H9 (cell line): ENCODE measurements around the gene AHI1. TPM values are rescaled to one million over a fixed set of nuclear protein-coding genes. Genes with fewer than 3 reads are reported as not detected.

ENCODE experiments used
- DNase-seq: peaks from one replicate; pipeline ENCODE4 v3.0.0-alpha.2; 2017
- H2AFZ ChIP-seq: one replicate; pipeline ENCODE4 v1.6.1; 2013; ENCODE audit warnings: mild to moderate bottlenecking, low read length, control low read depth, moderate library complexity
- H2AK5ac ChIP-seq: 2 replicates; pipeline ENCODE4 v1.6.1; 2013; ENCODE audit warnings: low read length, control low read depth, mixed read lengths; ENCODE audit not compliant: insufficient read length
- H2BK120ac ChIP-seq: one replicate; pipeline ENCODE4 v1.6.1; 2013; ENCODE audit warnings: low read depth, mild to moderate bottlenecking, low read length, control low read depth, inconsistent platforms; ENCODE audit not compliant: poor library complexity, severe bottlenecking
- H2BK12ac ChIP-seq: 2 replicates; pipeline ENCODE4 v1.6.1; 2013; ENCODE audit warnings: low read length, control low read depth, mixed read lengths, low read depth; ENCODE audit not compliant: insufficient read length
- H2BK15ac ChIP-seq: 2 replicates; pipeline ENCODE4 v1.6.1; 2013; ENCODE audit warnings: low read depth, low read length, control low read depth
- H2BK20ac ChIP-seq: one replicate; pipeline ENCODE4 v1.6.1; 2013; ENCODE audit warnings: low read depth, mild to moderate bottlenecking, low read length, control low read depth, inconsistent platforms; ENCODE audit not compliant: poor library complexity, severe bottlenecking
- H2BK5ac ChIP-seq: 2 replicates; pipeline ENCODE4 v1.6.1; 2013; ENCODE audit warnings: low read length, control low read depth, mixed read lengths; ENCODE audit not compliant: insufficient read length
- H3K14ac ChIP-seq: 2 replicates; pipeline ENCODE4 v1.6.1; 2013; ENCODE audit warnings: low read length, control low read depth; ENCODE audit not compliant: insufficient read depth
- H3K18ac ChIP-seq: 2 replicates; pipeline ENCODE4 v1.6.1; 2013; ENCODE audit warnings: low read depth, mild to moderate bottlenecking, mixed read lengths, low read length, control low read depth; ENCODE audit not compliant: insufficient read length
- H3K23ac ChIP-seq: 2 replicates; pipeline ENCODE4 v1.6.1; 2013; ENCODE audit warnings: low read length, control low read depth, mixed read lengths, low read depth; ENCODE audit not compliant: insufficient read length
- H3K23me2 ChIP-seq: 2 replicates; pipeline ENCODE4 v1.6.1; 2013; ENCODE audit warnings: low read depth, mild to moderate bottlenecking, mixed read lengths, low read length, control low read depth; ENCODE audit not compliant: insufficient read length, poor library complexity, severe bottlenecking
- H3K27ac ChIP-seq: 2 replicates; pipeline ENCODE4 v1.5.1; 2013; ENCODE audit warnings: low read length, control low read depth, mixed read lengths, low read depth; ENCODE audit not compliant: insufficient read length
- H3K27me3 ChIP-seq: 2 replicates; pipeline ENCODE4 v1.6.1; 2013; ENCODE audit warnings: low read length, control low read depth, inconsistent platforms; ENCODE audit not compliant: insufficient read depth
- H3K4ac ChIP-seq: 2 replicates; pipeline ENCODE4 v1.6.1; 2013; ENCODE audit warnings: low read depth, mild to moderate bottlenecking, control low read depth, inconsistent platforms, low read length, moderate library complexity
- H3K4me1 ChIP-seq: 2 replicates; pipeline ENCODE4 v1.6.1; 2013; ENCODE audit warnings: low read length, control low read depth, inconsistent platforms; ENCODE audit not compliant: insufficient read depth
- H3K4me2 ChIP-seq: 2 replicates; pipeline ENCODE4 v1.6.1; 2013; ENCODE audit warnings: low read length, control low read depth, mixed read lengths; ENCODE audit not compliant: insufficient read length, insufficient read depth
- H3K56ac ChIP-seq: 2 replicates; pipeline ENCODE4 v1.6.1; 2013; ENCODE audit warnings: low read depth, mild to moderate bottlenecking, mixed read lengths, low read length, control low read depth; ENCODE audit not compliant: insufficient read length
- H3K79me1 ChIP-seq: 2 replicates; pipeline ENCODE4 v1.6.1; 2013; ENCODE audit warnings: low read depth, mild to moderate bottlenecking, moderate library complexity, low read length, control low read depth, inconsistent platforms; ENCODE audit not compliant: insufficient read depth, poor library complexity, severe bottlenecking
- H3K79me2 ChIP-seq: 2 replicates; pipeline ENCODE4 v1.6.1; 2013; ENCODE audit warnings: low read length, control low read depth, inconsistent platforms; ENCODE audit not compliant: insufficient read depth
- H3K9ac ChIP-seq: 2 replicates; pipeline ENCODE4 v1.6.1; 2013; ENCODE audit warnings: low read length, control low read depth, mixed read lengths; ENCODE audit not compliant: insufficient read length; ENCODE audit errors: extremely low read depth
- H3K9me3 ChIP-seq: one replicate; pipeline ENCODE4 v1.6.1; 2013; ENCODE audit warnings: low read depth, low read length, inconsistent platforms; ENCODE audit not compliant: control insufficient read depth
- H3T11ph ChIP-seq: one replicate; pipeline ENCODE4 v1.6.1; 2013; ENCODE audit warnings: mild to moderate bottlenecking, low read length, control low read depth, inconsistent platforms
- H4K20me1 ChIP-seq: one replicate; pipeline ENCODE4 v1.6.1; 2013; ENCODE audit not compliant: control insufficient read depth, insufficient read length, insufficient read depth
- H4K5ac ChIP-seq: 2 replicates; pipeline ENCODE4 v1.6.1; 2013; ENCODE audit warnings: low read depth, mild to moderate bottlenecking, mixed read lengths, low read length, control low read depth; ENCODE audit not compliant: insufficient read length
- H4K8ac ChIP-seq: replicated peaks from 2 replicates; pipeline ENCODE4 v1.6.1; 2013; ENCODE audit warnings: low read length, control low read depth, mixed read lengths, low read depth; ENCODE audit not compliant: insufficient read length
- H4K91ac ChIP-seq: 2 replicates; pipeline ENCODE4 v1.6.1; 2013; ENCODE audit warnings: low read depth, mild to moderate bottlenecking, moderate library complexity, mixed read lengths, low read length, control low read depth; ENCODE audit not compliant: insufficient read length
- H3K27ac Mint-ChIP-seq, 3 experiments: 2 replicates in 2 of 3; 3 replicates in 1 of 3; pipeline ENCODE4 v1.8.0; 2020 to 2021; ENCODE audit warnings: mixed read lengths in 3 of 3, mild to moderate bottlenecking in 1 of 3, moderate library complexity in 1 of 3
- H3K27me3 Mint-ChIP-seq: 2 replicates; pipeline ENCODE4 v1.8.0; 2021; ENCODE audit warnings: low read depth, mild to moderate bottlenecking, moderate library complexity, mixed read lengths
- H3K36me3 Mint-ChIP-seq, 3 experiments: 2 replicates in 2 of 3; 3 replicates in 1 of 3; pipeline ENCODE4 v1.8.0; 2020 to 2021; ENCODE audit warnings: low read depth in 3 of 3, mixed read lengths in 3 of 3; ENCODE audit not compliant: insufficient read depth in 1 of 3
- H3K4me1 Mint-ChIP-seq, 2 experiments: 2 replicates each; pipeline ENCODE4 v1.8.0; 2020; ENCODE audit warnings: mixed read lengths in 2 of 2
- H3K4me3 Mint-ChIP-seq, 2 experiments: 2 replicates in 1 of 2; 3 replicates in 1 of 2; pipeline ENCODE4 v1.8.0; 2020 to 2021; ENCODE audit warnings: mild to moderate bottlenecking in 2 of 2, mixed read lengths in 2 of 2, moderate library complexity in 1 of 2
- H3K9me3 Mint-ChIP-seq, 2 experiments: 2 replicates in 1 of 2; 3 replicates in 1 of 2; pipeline ENCODE4 v1.8.0; 2020; ENCODE audit warnings: mild to moderate bottlenecking in 2 of 2, mixed read lengths in 2 of 2, moderate library complexity in 1 of 2
- CTCF ChIP-seq: fragments of 200-600 bp; sonication (generic); conservative IDR thresholded peaks from 3 replicates; pipeline ENCODE4 v1.8.0; 2021; ENCODE audit warnings: antibody characterized with exemption, mild to moderate bottlenecking
- WGBS: extraction: QIAGEN DNeasy Blood & Tissue Kit; methylation state at CpG from one replicate; pipeline ENCODE4 v1.1.7; 2013; ENCODE audit warnings: missing lambda C conversion rate, low lambda C conversion rate, mixed read lengths; ENCODE audit not compliant: insufficient read length; ENCODE audit errors: extremely low coverage; 5-methylcytosine and 5-hydroxymethylcytosine counted together
- total RNA-seq: library from RNA; stranded (reverse); gene quantifications from 2 replicates; pipeline ENCODE4 v1.2.1, GENCODE V29; 2021

The AHI1 gene
- total RNA-seq, 1 experiment from 2014 or later, result 9.9 TPM

GRCh38 chr6:135439549-135439948 is 58.0 kb downstream of the AHI1 start:
- no peak overlapping the region for H3K18ac ChIP-seq
- H2BK20ac ChIP-seq, result no peak overlapping the region
- no peak overlapping the region for H3K14ac ChIP-seq
- peaks cover 0 to 3% (median 0%) of the 10 kb centered on the region in 3 experiments; a peak in 2 of 7 replicates for H3K36me3 Mint-ChIP-seq
- TF ChIP-seq CTCF, result no peak
- no peaks in the 10 kb centered on the region for H3K27me3 ChIP-seq
- H2BK5ac ChIP-seq, result no peak overlapping the region
- H4K5ac ChIP-seq, result no peak overlapping the region
- no peak overlapping the region for H3K4me2 ChIP-seq
- no peaks in the 10 kb centered on the region for H3K9me3 Mint-ChIP-seq
- no peak overlapping the region for H3T11ph ChIP-seq
- H3K4me1 ChIP-seq, result no peaks in the 10 kb centered on the region; the same call in 1 of the 2 replicates
- no peaks in the 10 kb centered on the region for H4K20me1 ChIP-seq
- no peak overlapping the region for H3K27ac ChIP-seq
- H3K4me3 Mint-ChIP-seq, result no peak overlapping the region
- DNase-seq, result no peak
- H3K4ac ChIP-seq, result no peak overlapping the region
- H3K79me1 ChIP-seq, result no peaks in the 10 kb centered on the region
- H3K23ac ChIP-seq, result no peak overlapping the region
- H2BK12ac ChIP-seq, result no peak overlapping the region
- H3K4me1 Mint-ChIP-seq, result no peaks in the 10 kb centered on the region; a peak in 3 of 4 replicates
- H4K91ac ChIP-seq, result no peak overlapping the region
- H3K27me3 Mint-ChIP-seq, result no peaks in the 10 kb centered on the region
- no peak overlapping the region for H4K8ac ChIP-seq
- no CpG with 5 or more reads among the region's 4 CpGs for WGBS
- no peak overlapping the region for H3K27ac Mint-ChIP-seq
- no peaks in the 10 kb centered on the region for H3K79me2 ChIP-seq
- no peak overlapping the region for H2BK120ac ChIP-seq
- H2AK5ac ChIP-seq, result no peak overlapping the region
- no peaks in the 10 kb centered on the region for H3K9me3 ChIP-seq
- no peak overlapping the region for H3K56ac ChIP-seq
- H3K9ac ChIP-seq, result no peak overlapping the region
- H2AFZ ChIP-seq, result no peak overlapping the region
- no peak overlapping the region for H2BK15ac ChIP-seq
- no peaks in the 10 kb centered on the region for H3K23me2 ChIP-seq
